Renal cortex interstitium (tissue), 11 donors: ENCODE data around the gene TFF1. TPM values are rescaled to one million over a fixed set of nuclear protein-coding genes. Genes with fewer than 3 reads are reported as not detected.
A peak's percentile ranks its signal among the peaks of the same experiment; 100 is the strongest.

Experiments
- DNase-seq, 11 donors: peaks; one replicate each; pipeline ENCODE4 v3.0.0-alpha.2; 2013; ENCODE audit warnings: low read depth in 9 of 11, low spot score in 4 of 11; ENCODE audit errors: extremely low read depth in 1 of 11
- polyA plus RNA-seq, 3 donors: library from polyadenylated mRNA; unstranded; fragments of 120-200 nt; gene quantifications; one replicate each; pipeline ENCODE4 v1.2.1, GENCODE V29; 2013; ENCODE audit not compliant: insufficient read length in 3 of 3

TFF1 gene
- polyA plus RNA-seq, 3 donors, result 0.94 TPM; not detected in 2

GRCh38 chr21:42350318-42350910, 15.9 kb downstream of the TFF1 start:
- no peak for DNase-seq

- DNase-seq, result no peak
These were observed 16.7 kb downstream of the TFF1 start for GRCh38 chr21:42349420-42350317.

- no peak for DNase-seq
These were observed 17.6 kb downstream of the TFF1 start for GRCh38 chr21:42348762-42349161.

GRCh38 chr21:42347601-42348327, 18.6 kb downstream of the TFF1 start:
- DNase-seq, result no peak

GRCh38 chr21:42346866-42347600, 19.3 kb downstream of the TFF1 start:
- no peak for DNase-seq

- no peak for DNase-seq
These were observed 19.9 kb downstream of the TFF1 start for GRCh38 chr21:42346441-42346840.

GRCh38 chr21:42344631-42345030, 21.7 kb downstream of the TFF1 start:
- no peak for DNase-seq

GRCh38 chr21:42343963-42344510, 22.3 kb downstream of the TFF1 start:
- no peak for DNase-seq

- no peak for DNase-seq
These were observed 22.8 kb downstream of the TFF1 start for GRCh38 chr21:42343556-42343955.

GRCh38 chr21:42343101-42343500, 23.2 kb downstream of the TFF1 start:
- DNase-seq, result no peak

- no peak for DNase-seq
These were observed 24.4 kb downstream of the TFF1 start for GRCh38 chr21:42341776-42342542.

- DNase-seq, result no peak
These were observed 25.9 kb downstream of the TFF1 start for GRCh38 chr21:42340187-42341050.

- no peak for DNase-seq
These were observed 27.3 kb downstream of the TFF1 start for GRCh38 chr21:42338729-42339715.

- peak; percentile 60 to 85 (median 72) for DNase-seq
These were observed 28.3 kb downstream of the TFF1 start for GRCh38 chr21:42337830-42338728.

GRCh38 chr21:42337276-42337675, 29.1 kb downstream of the TFF1 start:
- DNase-seq, result no peak
